Skeletal muscle cell (primary cell): ENCODE measurements around the gene RPUSD2.
A peak's percentile ranks its signal among the peaks of the same experiment; 100 is the strongest.
"Not testable (repeated sequence)": the region's sequence is repeated elsewhere in the genome, so short reads cannot be mapped to it uniquely, and the experiment has no call there.

Experiments used
- DNase-seq: peaks from one replicate; pipeline ENCODE4 v3.0.0-alpha.2; 2010; ENCODE audit warnings: low read depth
- H3K4me3 ChIP-seq: 2 replicates; pipeline ENCODE4 v1.5.1; 2011; ENCODE audit warnings: low read depth, mild to moderate bottlenecking, control low read depth, low read length, moderate library complexity

The RPUSD2 gene

DNA sequence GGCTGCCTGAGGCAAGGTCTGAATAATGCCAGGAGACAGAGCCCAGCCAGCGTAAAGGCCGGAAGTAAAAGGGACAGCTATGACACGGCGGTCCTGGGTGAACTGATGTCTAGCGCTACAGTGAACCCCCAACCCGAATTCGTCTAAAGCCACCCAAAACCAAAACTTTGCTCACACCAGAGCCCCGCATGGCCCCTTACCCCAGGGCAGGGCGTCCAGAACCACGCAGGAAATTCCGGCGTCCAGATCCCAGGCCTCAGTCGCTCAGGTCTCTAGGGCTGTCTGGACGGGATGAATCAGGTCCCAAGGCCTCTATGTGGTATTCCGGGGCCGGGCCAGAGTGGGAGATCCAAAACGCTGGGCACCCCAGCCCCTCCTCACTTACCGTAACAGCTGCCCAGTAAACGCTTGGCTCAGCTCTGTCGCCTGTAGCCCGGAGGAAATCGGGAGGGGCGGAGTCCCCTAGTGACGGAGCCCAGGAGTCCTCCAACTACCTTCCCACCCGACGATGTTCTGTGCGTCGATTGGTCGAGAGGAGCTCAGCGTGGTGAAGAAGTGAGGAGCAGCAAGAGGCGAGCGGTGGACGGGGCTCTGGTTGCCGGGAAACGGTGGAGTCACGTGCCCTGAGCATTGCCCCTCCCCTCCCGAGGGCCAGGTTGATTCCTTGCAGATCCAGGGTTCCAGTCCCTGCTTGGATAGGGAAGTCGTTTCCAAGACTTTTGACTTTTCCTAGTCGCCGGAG, 4.3 kb upstream of the RPUSD2 start, which contains the start of gene CCDC32:
Gene CCDC32 (minus strand): TSS at position 452 of the 742 bp plus-strand sequence. CDS start 2,027 bp downstream, outside the sequence.
- peak; percentile 94 for DNase-seq

DNA sequence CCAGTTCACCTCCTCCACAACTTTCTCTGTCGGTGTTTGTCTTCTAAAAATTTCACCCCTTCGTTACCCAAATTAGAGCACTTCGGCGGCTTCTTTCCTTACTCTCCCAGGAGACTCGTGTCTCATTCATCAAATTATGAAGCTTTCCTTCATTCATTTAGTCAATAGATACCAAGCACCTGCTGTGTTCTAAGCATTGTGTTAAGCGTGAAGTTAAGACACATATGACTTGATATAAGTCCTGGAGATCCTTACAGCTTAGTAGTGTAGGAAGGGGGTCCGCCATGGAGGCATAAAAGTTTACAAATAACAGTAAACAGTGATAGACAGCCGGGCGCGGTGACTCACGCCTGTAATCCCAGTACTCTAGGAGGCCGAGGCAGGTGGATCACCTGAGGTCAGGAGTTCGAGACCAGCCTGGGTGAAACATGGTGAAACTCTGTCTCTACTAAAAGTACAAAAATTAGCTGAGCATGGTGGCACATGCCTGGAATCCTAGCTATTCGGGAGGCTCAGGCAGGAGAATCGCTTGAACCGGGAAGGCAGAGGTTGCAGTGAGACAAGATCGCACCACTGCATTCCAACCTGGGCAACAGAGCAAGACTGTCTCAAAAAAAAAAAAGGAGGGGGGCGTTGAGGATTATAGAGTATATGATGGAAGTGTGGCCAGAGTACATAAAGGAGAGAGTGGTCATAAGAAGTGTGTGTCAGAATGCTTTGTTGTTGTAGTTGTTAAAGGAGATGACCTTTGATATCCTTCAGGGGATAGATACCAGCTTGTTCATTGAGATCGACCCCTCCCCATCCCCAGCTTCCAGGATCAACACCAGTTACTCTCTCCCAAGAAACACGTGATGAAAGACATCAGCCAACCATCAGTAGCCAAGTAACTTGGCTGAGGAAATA, 3.5 kb upstream of the RPUSD2 start:
- peak overlapping the region; percentile 93 for H3K4me3 ChIP-seq
- no peak for DNase-seq

More for the DNA sequence above, 4.3 kb upstream of the RPUSD2 start, which contains the start of gene CCDC32:
- H3K4me3 ChIP-seq: peak within 1 kb of the TSS; percentile 93

GRCh38 chr15:40567111-40567510, 2.0 kb upstream of the RPUSD2 start:
- H3K4me3 ChIP-seq: no peak overlapping the region
- DNase-seq: no peak

- no peak for DNase-seq
- H3K4me3 ChIP-seq: no peak overlapping the region
Measured at GRCh38 chr15:40575113-40575512, 6.0 kb downstream of the RPUSD2 start.

- DNase-seq, H3K4me3 ChIP-seq: not testable (repeated sequence)
Measured at GRCh38 chr15:40576914-40577313, 7.8 kb downstream of the RPUSD2 start.

GRCh38 chr15:40578892-40579291, 9.8 kb downstream of the RPUSD2 start:
- no peak overlapping the region for H3K4me3 ChIP-seq
- no peak for DNase-seq

- not testable (repeated sequence) for H3K4me3 ChIP-seq, DNase-seq
Measured at GRCh38 chr15:40581796-40582195, 12.7 kb downstream of the RPUSD2 start.

DNA sequence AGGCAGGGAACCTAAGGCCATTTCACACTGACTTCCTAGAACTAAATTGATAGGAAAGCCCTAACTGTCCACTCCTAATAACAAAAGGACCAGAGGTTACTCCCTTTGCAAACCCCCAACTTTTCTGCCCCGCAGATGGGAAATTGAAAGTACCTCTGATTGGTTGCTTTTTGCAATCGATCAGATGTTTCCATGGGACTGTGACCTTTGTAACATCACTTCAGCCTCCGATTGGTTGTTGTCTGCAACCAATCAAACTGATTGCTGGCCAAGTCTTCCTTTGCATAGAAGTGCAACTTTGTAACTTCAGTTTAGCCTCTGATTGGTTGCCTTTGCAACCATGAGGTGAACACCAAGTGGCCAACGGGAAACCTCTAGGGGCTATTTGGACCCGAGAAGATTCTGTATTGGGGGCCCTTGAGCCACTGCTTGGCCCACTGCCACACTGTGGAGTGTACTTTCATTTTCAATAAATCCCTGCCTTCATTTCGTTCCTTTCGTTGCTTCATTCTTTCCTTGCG, 13.7 kb downstream of the RPUSD2 start:
- peak overlapping the region; percentile 18 for H3K4me3 ChIP-seq
- DNase-seq: no peak

- H3K4me3 ChIP-seq: no peak overlapping the region
- DNase-seq: no peak
Measured at GRCh38 chr15:40584191-40584590, 15.1 kb downstream of the RPUSD2 start.

DNA sequence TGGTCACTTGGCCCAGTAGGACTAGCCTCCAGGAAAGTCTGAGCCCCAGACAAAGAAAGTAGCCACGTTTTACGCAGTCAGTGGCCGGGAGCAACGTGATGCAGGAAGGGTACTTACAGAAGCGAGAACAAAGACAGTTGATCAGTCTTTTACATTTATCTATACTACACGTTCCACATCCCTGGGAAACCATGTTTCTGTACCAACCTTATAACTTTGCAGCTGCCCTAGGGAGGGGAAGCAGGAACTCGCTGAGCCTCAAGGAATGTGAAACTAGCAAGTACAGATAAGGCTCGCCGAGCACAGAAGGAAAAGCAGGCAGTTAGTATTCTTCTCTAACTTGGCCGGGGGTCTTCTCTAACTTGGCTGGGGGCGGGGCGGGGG, 21.6 kb downstream of the RPUSD2 start:
- no peak overlapping the region for H3K4me3 ChIP-seq
- no peak for DNase-seq

- no peak for DNase-seq
- H3K4me3 ChIP-seq: no peak overlapping the region
Measured at GRCh38 chr15:40591389-40591788, 22.3 kb downstream of the RPUSD2 start.

GRCh38 chr15:40593165-40593564, 24.1 kb downstream of the RPUSD2 start:
- no peak overlapping the region for H3K4me3 ChIP-seq
- DNase-seq: no peak

- peak; percentile 70 for DNase-seq
- H3K4me3 ChIP-seq: peak within 1 kb of the TSS; percentile 66
Measured at GRCh38 chr15:40593588-40594428, 24.7 kb downstream of the RPUSD2 start, which contains the start of gene KNL1. TSS of gene KNL1 (plus strand) at chr15:40594249. CDS start at chr15:40602932, 8,683 bp downstream.

- H3K4me3 ChIP-seq: peak overlapping the region; percentile 66
- DNase-seq: no peak
Measured at GRCh38 chr15:40594429-40594836, 25.3 kb downstream of the RPUSD2 start.

- no peak for DNase-seq
- H3K4me3 ChIP-seq: peak overlapping the region; percentile 66
Measured at GRCh38 chr15:40595219-40595618, 26.1 kb downstream of the RPUSD2 start.

DNA sequence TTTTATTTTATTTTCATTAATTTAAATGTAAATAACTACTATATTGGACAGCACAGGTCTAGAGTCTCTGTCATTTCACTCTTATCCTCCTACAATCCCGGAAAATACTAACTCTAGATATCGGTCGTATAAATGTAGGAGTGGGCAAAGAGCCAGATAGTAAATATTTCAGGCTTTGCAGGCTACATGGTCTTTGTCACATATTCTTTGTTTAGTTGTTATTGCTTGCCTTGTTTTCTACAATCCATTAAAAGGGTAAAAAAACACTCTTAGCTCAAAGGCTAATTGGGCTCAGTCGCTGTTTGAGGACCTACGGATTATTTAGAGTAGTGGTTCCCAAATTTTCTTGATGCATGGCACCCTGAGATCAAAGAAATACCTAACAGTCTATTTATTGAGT, 26.7 kb downstream of the RPUSD2 start:
- peak overlapping the region; percentile 66 for H3K4me3 ChIP-seq
- DNase-seq: no peak

GRCh38 chr15:40597024-40597423, 27.9 kb downstream of the RPUSD2 start:
- no peak for DNase-seq

GRCh38 chr15:40598126-40598525, 29.0 kb downstream of the RPUSD2 start:
- no peak overlapping the region for H3K4me3 ChIP-seq
- no peak for DNase-seq

More at GRCh38 chr15:40597024-40597423, 27.9 kb downstream of the RPUSD2 start:
- no peak overlapping the region for H3K4me3 ChIP-seq

DNA sequence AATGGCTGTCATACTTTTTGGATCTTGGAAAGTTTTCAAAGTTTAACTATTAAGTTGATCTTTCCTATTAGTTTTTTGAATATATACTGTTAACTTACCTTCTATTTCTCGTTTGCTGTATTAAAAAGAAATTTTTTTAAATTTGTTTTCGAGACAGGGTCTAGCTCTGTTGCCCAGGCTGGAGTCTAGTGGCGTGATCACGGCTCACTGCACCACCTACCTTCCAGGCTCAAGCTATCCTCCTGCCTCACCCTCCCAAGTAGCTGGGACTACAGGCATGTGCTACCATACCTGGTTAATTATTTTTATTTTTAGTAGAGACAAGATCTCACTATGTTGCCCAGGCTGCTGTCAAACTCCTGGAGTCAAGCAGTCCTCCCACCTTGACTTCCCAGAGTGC, 29.6 kb downstream of the RPUSD2 start:
- DNase-seq: no peak
- no peak overlapping the region for H3K4me3 ChIP-seq
